Right lobe of liver (tissue), 6 donors: Measurements from ENCODE around the gene ARID4B. TPM values are rescaled to one million over a fixed set of nuclear protein-coding genes. Genes with fewer than 3 reads are reported as not detected.
"Not testable (repeated sequence)": the region's sequence is repeated elsewhere in the genome, so short reads cannot be mapped to it uniquely, and the experiment has no call there.

Experiments
- ATAC-seq, 4 donors: fragments of 200-7000 bp; cut with Tn5 transposase; one replicate each; pipeline ENCODE4 v1.9.1; 2020; ENCODE audit warnings: mild to moderate bottlenecking in 4 of 4, moderate library complexity in 4 of 4
- DNase-seq, 3 donors: peaks; one replicate each; pipeline ENCODE4 v3.0.0-alpha.2; 2020
- H3K27ac ChIP-seq, 3 donors: fragments of 200-600 bp; one replicate each; pipeline ENCODE4 v1.8.0; 2022
- H3K27me3 ChIP-seq, 2 donors: fragments of 200-600 bp; one replicate each; pipeline ENCODE4 v1.8.0; 2022
- H3K36me3 ChIP-seq, 4 donors: fragments of 200-600 bp; sonication (generic) in 1 of 4; one replicate each; pipeline versions ENCODE4 v1.5.1 to v1.8.0; 2017 to 2022; ENCODE audit warnings: control low read depth in 1 of 4
- H3K4me1 ChIP-seq, 4 donors: fragments of 200-600 bp; sonication (generic) in 1 of 4; one replicate each; pipeline versions ENCODE4 v1.5.1 to v1.8.0; 2017 to 2022; ENCODE audit warnings: control low read depth in 1 of 4
- H3K4me3 ChIP-seq, 3 donors: fragments of 200-600 bp; one replicate each; pipeline ENCODE4 v1.8.0; 2022
- H3K9me3 ChIP-seq, 4 donors: fragments of 200-600 bp; sonication (generic) in 1 of 4; one replicate each; pipeline versions ENCODE4 v1.5.1 to v1.8.0; 2017 to 2022; ENCODE audit warnings: control low read depth in 1 of 4
- CTCF ChIP-seq, 4 donors: fragments of 200-600 bp in 3 of 4; fragments of 450-650 bp in 1 of 4; IDR thresholded peaks; one replicate each; pipeline versions ENCODE4 v1.5.1 to v1.8.0; 2016 to 2022; ENCODE audit warnings: antibody characterized with exemption in 4 of 4, mild to moderate bottlenecking in 2 of 4
- POLR2A ChIP-seq: fragments of 450-650 bp; IDR thresholded peaks from one replicate; pipeline ENCODE4 v1.6.1; 2017; ENCODE audit warnings: antibody characterized with exemption, mild to moderate bottlenecking
- WGBS: methylation state at CpG from one replicate; pipeline ENCODE4 v1.1.6; 2018; ENCODE audit warnings: low coverage, low lambda C conversion rate; ENCODE audit not compliant: insufficient coverage; ENCODE audit errors: missing lambda C conversion rate; 5-methylcytosine and 5-hydroxymethylcytosine counted together
- intact Hi-C, 2 donors: fragments of 100-400 bp; cut with DNase I; formaldehyde crosslinking; loops; one replicate each; pipeline versions ENCODE4 v1.11.2 to v1.14.1; 2022
- total RNA-seq, 6 experiments: library from RNA; depleted of rRNA in 2 of 6; stranded (reverse); fragments of >200 nt in 2 of 6; fragmentation: NEBNext Ultra II Directional in 3 of 6; extraction: Animal tissue kit (Norgen Biotek cat#: 25700) in 3 of 6; gene quantifications; one replicate each; pipeline versions ENCODE4 v1.1.0 to v1.2.4, GENCODE V29; 2016 to 2023
- donor health status: DM: no; HTN: yes; CAD: no.
- donor health status: DM: no; HTN: no; CAD: no.
- donor health status: DM: no; HTN: no; CAD: no.
- donor health status: DM: no; HTN: yes; CAD: no.
- donor health status: DM: no; HTN: yes; CAD: no.

ARID4B gene
- total RNA-seq, 6 experiments from 2014 or later, result 8.0 to 16.2 (median 11.4) TPM

DNA sequence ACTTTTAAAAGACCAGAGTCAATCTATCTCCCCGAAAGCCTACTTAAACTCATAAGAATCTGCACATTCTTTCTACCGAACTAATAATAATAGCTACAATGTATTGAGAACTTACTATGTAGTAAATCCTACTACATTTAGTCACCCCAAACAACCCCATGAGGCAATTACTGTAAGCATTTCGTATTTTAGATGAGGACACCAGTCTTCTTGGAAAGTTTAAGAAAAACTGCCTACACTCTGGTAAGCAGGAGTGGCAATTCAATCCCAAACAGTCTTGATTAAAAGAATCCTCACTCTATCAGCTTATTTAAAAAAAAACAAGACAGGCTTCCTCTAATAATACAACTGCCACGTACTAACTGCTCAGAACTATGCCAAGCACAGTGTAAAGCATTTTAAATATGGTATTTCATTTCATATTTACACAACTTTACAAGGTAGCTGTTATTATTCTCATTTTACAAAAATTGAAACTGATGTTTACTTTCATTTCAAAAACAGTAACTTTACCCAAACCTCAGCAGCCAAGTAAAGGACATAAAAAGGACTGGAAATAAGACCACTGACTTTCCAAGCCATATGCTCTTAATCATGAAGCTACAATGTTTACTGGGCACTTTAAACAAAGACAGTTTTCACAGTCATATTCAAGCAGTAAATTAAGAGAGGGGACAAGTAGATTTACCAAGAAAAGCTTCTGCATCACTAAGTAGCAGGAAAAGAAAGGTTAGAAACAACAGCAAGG lies 13.9 kb downstream of the ARID4B start:
- H3K27ac ChIP-seq, result no peak overlapping the region
- H3K36me3 ChIP-seq, result peaks cover 0 to 5% (median 0%) of the 10 kb centered on the region in 4 donors
- DNase-seq (no peak), ATAC-seq (no peak)
- H3K4me1 ChIP-seq, result peaks cover 0 to 8% (median 3%) of the 10 kb centered on the region in 4 donors
- no peaks in the 10 kb centered on the region for H3K27me3 ChIP-seq
- no peaks in the 10 kb centered on the region for H3K9me3 ChIP-seq
- H3K4me3 ChIP-seq, result no peak overlapping the region
- TF ChIP-seq CTCF (IDR thresholded peaks at IDR 0.05) (no peak), POLR2A (no peak)
- intact Hi-C loops, result no loop called here
- WGBS, result 64% methylated on average over 4 of the region's 4 CpGs

- 74% methylated on average over 6 of the region's 6 CpGs for WGBS
- H3K9me3 ChIP-seq, result no peaks in the 10 kb centered on the region
- ATAC-seq (no peak), DNase-seq (no peak)
- no peaks in the 10 kb centered on the region for H3K27me3 ChIP-seq
- no peak overlapping the region for H3K27ac ChIP-seq
- peaks cover 0 to under 1% (median 0%) of the 10 kb centered on the region in 4 donors for H3K36me3 ChIP-seq
- H3K4me1 ChIP-seq, result peaks cover 0 to 8% (median 3%) of the 10 kb centered on the region in 4 donors
- H3K4me3 ChIP-seq, result no peak overlapping the region
- TF ChIP-seq CTCF (IDR thresholded peaks at IDR 0.05), result no peak
- TF ChIP-seq POLR2A, result no peak
- intact Hi-C loops, result no loop called here
Measured at GRCh38 chr1:235313262-235313661, 14.7 kb downstream of the ARID4B start.

GRCh38 chr1:235309206-235309605 lies 18.8 kb downstream of the ARID4B start:
- H3K4me1 ChIP-seq, result peaks cover 0 to 22% (median under 1%) of the 10 kb centered on the region in 4 donors
- ATAC-seq, H3K36me3 ChIP-seq, H3K4me3 ChIP-seq, DNase-seq, H3K27me3 ChIP-seq, H3K27ac ChIP-seq, intact Hi-C loops, H3K9me3 ChIP-seq: not testable (repeated sequence)
- WGBS, result no CpG with 5 or more reads among the region's 32 CpGs

DNA sequence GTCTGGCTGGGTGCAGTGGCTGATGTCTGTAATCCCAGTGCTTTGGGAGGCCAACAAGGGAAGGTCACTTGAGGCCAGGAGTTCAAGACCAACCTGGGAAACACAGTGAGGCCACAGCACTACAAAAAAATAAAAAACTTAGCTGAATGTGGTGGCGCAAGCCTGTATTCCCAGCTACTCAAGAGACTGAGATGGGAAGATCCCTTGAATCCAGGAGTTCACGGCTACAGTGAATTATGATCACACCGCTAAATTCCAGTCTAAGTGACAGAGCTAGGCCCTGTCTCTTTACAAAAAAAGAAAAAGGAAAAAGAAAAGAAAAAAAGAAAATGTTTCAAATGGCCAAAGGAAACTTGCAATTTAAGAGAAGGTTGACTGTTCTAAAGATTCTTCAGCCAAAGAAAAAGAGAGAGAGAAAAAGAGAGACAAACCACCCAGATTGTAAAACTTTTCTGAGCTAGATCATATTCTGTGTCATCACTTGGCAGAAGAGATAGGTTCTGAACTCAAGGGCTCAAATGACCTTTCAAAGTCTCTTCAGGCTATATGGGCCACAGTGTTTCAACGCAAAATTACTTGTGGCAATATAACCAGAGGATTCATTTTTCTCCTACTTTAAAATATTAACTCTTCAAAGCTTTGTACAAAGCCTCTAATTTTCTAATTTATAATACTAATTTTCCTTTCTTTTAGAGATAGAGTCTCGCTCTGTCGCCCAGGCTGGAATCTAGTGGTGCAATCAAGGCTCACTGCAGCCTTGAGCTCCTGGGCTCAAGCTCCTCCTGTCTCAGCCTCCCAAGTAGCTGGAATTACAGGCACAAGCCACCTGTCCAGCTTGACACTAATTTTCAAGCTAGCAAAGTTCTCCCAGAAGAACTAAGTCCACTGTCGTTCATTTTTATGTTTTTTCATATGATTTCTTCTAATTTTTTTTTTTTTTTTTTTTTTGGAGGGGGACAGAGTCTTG lies 20.5 kb downstream of the ARID4B start:
- intact Hi-C loops, result no loop called here
- 80% methylated on average over 7 of the region's 7 CpGs for WGBS
- Histone ChIP-seq H3K27me3 (no peaks in the 10 kb centered on the region), H3K4me3 (no peak overlapping the region), H3K27ac (no peak overlapping the region), H3K36me3 (no peaks in the 10 kb centered on the region), H3K4me1 (peaks cover 0 to 22% (median 0%) of the 10 kb centered on the region in 4 donors), H3K9me3 (no peaks in the 10 kb centered on the region)
- DNase-seq (no peak), ATAC-seq (peak; percentile 16 to 71 (median 42))
- no peak for TF ChIP-seq POLR2A
- TF ChIP-seq CTCF (IDR thresholded peaks at IDR 0.05), result no peak
